ENCODE data around the gene TSPEAR. TPM values are rescaled to one million over a fixed set of nuclear protein-coding genes. Genes with fewer than 3 reads are reported as not detected.

Gene TSPEAR
- total and polyA plus RNA-seq, 9 of the 15 experiments (the other 6 are each of a cell fraction or from before 2014, with no cell fraction given): not detected

DNA sequence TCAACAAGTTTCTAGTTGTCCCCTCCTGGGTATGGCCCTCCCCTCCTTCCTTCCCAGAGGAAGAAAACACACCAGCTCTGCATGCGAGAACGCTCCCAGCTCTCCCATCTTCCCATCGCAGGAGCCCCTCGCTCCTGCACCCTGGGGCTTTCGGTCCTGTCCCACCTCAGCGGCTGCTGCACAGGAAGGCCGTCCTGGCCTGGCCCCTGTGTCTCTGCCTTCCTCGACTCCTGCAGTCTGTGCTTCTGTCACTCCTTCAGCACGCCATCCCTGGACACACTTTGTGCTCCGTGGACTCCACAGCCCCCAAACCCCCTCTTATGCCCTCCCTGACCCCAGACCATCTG is 194.6 kb downstream of the TSPEAR start:
- peaks cover 0 to 31% of the 10 kb centered on the region in 2 experiments; a peak in 3 of 5 replicates for H3K4me1 ChIP-seq (replicated peaks in 1 of 2; ENCODE audit: control insufficient read depth in 2 of 2, insufficient read depth in 2 of 2, low read length in 2 of 2)
- intact Hi-C loops (cut with micrococcal nuclease): loop anchor here (10.0 kb wide), 1 partner anchor 408 kb away; the partner anchor contains the start of gene ITGB2
- peak overlapping the region; percentile 71 for H3K4me2 ChIP-seq (ENCODE audit: insufficient read depth, low read length)
- H3K9me3 ChIP-seq (replicated peaks; ENCODE audit: control insufficient read depth, insufficient read depth, low read depth, low read length): no peaks in the 10 kb centered on the region
- no peaks in the 10 kb centered on the region for H4K20me1 ChIP-seq (replicated peaks; ENCODE audit: control insufficient read depth, insufficient read depth, low read length)
- no peak for FAIRE-seq
- ChIA-PET POLR2A (interaction anchor here (0.9 to 1.4 kb wide), 5 partner anchors 11 to 173 kb away, joined by 3 to 5 read pairs (median 3); no protein-coding TSS in a partner anchor), CTCF (ENCODE audit: low intra/inter-chr PET ratio) (no interaction called here)
- no peaks in the 10 kb centered on the region for H3K36me3 ChIP-seq (ENCODE audit: control insufficient read depth, insufficient read depth, low read length)
- DNase-seq (ENCODE audit: extremely low read depth in 1 of 4, low spot score in 3 of 4): no peak
- TF ChIP-seq ASH1L (IDR thresholded peaks at IDR 0.05; ENCODE audit: borderline replicate concordance, low read depth, partially characterized antibody): no peak
- no peak for TF ChIP-seq HDAC2 (IDR thresholded peaks at IDR 0.05)
- no peak for TF ChIP-seq TGIF2 (CRISPR knock-in tag; IDR thresholded peaks at IDR 0.05)
- 0 out of 2 replicates have a peak, but pooled peaks have one; percentile 45 for TF ChIP-seq THRB (CRISPR knock-in tag; conservative IDR thresholded peaks at IDR 0.05)
- no peak for TF ChIP-seq CBX1 (IDR thresholded peaks at IDR 0.05; ENCODE audit: low read depth)
- no peak for TF ChIP-seq GTF2A2 (tag; IDR thresholded peaks at IDR 0.05)
- no peak for TF ChIP-seq NCOR1 (IDR thresholded peaks at IDR 0.05)
- no TSS peak for BruUV-seq (replicated peaks)
- H3K9me1 ChIP-seq (ENCODE audit: control insufficient read depth, insufficient read depth, low read length): no peaks in the 10 kb centered on the region
- peak overlapping the region; percentile 67 for H2AFZ ChIP-seq (ENCODE audit: low read depth, low read length)
- H3K27me3 ChIP-seq (ENCODE audit: control insufficient read depth in 2 of 2, insufficient read depth in 2 of 2, low read length in 2 of 2): peaks cover 0 to 23% of the 10 kb centered on the region in 2 experiments; a peak in 1 of 5 replicates
- H3K27ac ChIP-seq (ENCODE audit: extremely low read depth, low read depth, low read length): no peak overlapping the region
- WGBS (ENCODE audit: insufficient coverage, low coverage, missing lambda C conversion rate): 5% methylated on average over 10 of the region's 10 CpGs
- in situ Hi-C loops (cut with MboI): loop anchor here (5.0 kb wide), 2 partner anchors 226 to 276 kb away; no protein-coding TSS in a partner anchor
- H3K4me3 ChIP-seq: peak overlapping the region; percentile 11; the same call in 1 of the 2 replicates
- no peak for ATAC-seq
- no peaks in the 10 kb centered on the region for H3K79me2 ChIP-seq (ENCODE audit: control insufficient read depth, insufficient read depth, low read length)
- H3K9ac ChIP-seq (ENCODE audit: insufficient read depth in 1 of 2, low read depth in 2 of 2, low read length in 2 of 2): peak overlapping the region in 1 of 2 experiments; percentile 81; a peak in 2 of 4 replicates
